K562 (cell line): ENCODE measurements around the gene HADH. TPM values are rescaled to one million over a fixed set of nuclear protein-coding genes. Genes with fewer than 3 reads are reported as not detected.

ENCODE experiments used
- E2F4 ChIP-seq: sonication (generic); formaldehyde crosslinking; IDR thresholded peaks from 2 replicates; pipeline ENCODE4 v1.8.0; 2022; ENCODE audit warnings: mild to moderate bottlenecking, low read depth, missing genetic modification reagents
- ETV5 ChIP-seq: sonication (generic); formaldehyde crosslinking; IDR thresholded peaks from 2 replicates; pipeline ENCODE4 v1.4.0; 2020; ENCODE audit warnings: low read depth, mild to moderate bottlenecking, missing genetic modification reagents
- KHSRP ChIP-seq: fragments of 450-650 bp; IDR thresholded peaks from 2 replicates; pipeline ENCODE4 v1.6.1; 2017
- KLF16 ChIP-seq: IDR thresholded peaks from 2 replicates; pipeline ENCODE4 v1.6.1; 2016; ENCODE audit warnings: antibody characterized with exemption
- MCM5 ChIP-seq: fragments of 450-650 bp; IDR thresholded peaks from 2 replicates; pipeline ENCODE4 v1.6.1; 2016; ENCODE audit warnings: low read depth
- NR1H2 ChIP-seq: sonication (generic); formaldehyde crosslinking; IDR thresholded peaks from 2 replicates; pipeline ENCODE4 v1.4.0; 2020; ENCODE audit warnings: mild to moderate bottlenecking, missing genetic modification reagents
- POLR2H ChIP-seq: IDR thresholded peaks from 2 replicates; pipeline ENCODE4 v1.6.1; 2016; ENCODE audit warnings: missing genetic modification characterization, low read depth, mild to moderate bottlenecking, control low read depth, missing compliant biosample characterization, moderate library complexity
- RBM25 ChIP-seq: fragments of 200-400 bp; formaldehyde crosslinking; IDR thresholded peaks from 2 replicates; pipeline ENCODE4 v1.6.1; 2018; ENCODE audit warnings: low read length, low read depth, moderate library complexity; ENCODE audit not compliant: severe bottlenecking
- RFX5 ChIP-seq: IDR thresholded peaks from 2 replicates; pipeline ENCODE4 v1.6.1; 2011; ENCODE audit warnings: low read depth, mild to moderate bottlenecking, improper control_type of control experiment, low read length
- TCF7 ChIP-seq: sonication (generic); IDR thresholded peaks from 2 replicates; pipeline ENCODE4 v1.6.1; 2016; ENCODE audit warnings: antibody characterized with exemption, borderline replicate concordance
- polyA plus RNA-seq, 8 experiments: library from polyadenylated mRNA; depleted of rRNA in 4 of 8; stranded (reverse) in 5 of 8; unstranded in 3 of 8; fragments of >200 nt; fragmentation: Nextera tagmentation in 2 of 8; fragmentation: Illumina TruSeq in 1 of 8; extraction: Ambion mirVana in 2 of 8; extraction: Trizol in 1 of 8; gene quantifications; 2 replicates each; pipeline versions ENCODE4 v1.2.1 to v1.2.3, GENCODE V29; 2011 to 2014; ENCODE audit warnings: inconsistent platforms in 1 of 8, missing spikeins in 1 of 8
- total RNA-seq, 7 experiments: library from RNA; depleted of rRNA in 6 of 7; stranded (reverse); fragments of >200 nt in 6 of 7; fragmentation: Illumina TruSeq in 2 of 7; extraction: Trizol in 2 of 7; gene quantifications; 2 replicates each; pipeline versions ENCODE4 v1.2.1 to v1.2.3, GENCODE V29; 2011 to 2021; ENCODE audit warnings: low replicate concordance in 1 of 7
- TF ChIP-seq, protein P1 (sequence below): fragments of 250-450 bp; sonication (Bioruptor Pico); IDR thresholded peaks from 2 replicates; pipeline ENCODE4 v1.4.0; 2020; ENCODE audit warnings: borderline replicate concordance
- TF ChIP-seq, protein P2 (sequence below): fragments of 450-650 bp; IDR thresholded peaks from 2 replicates; pipeline ENCODE4 v1.6.1; 2017; ENCODE audit warnings: antibody characterized with exemption, mild to moderate bottlenecking

HADH gene
- total and polyA plus RNA-seq, 9 of the 15 experiments (the other 6 are each of a cell fraction or from before 2014, with no cell fraction given), result 9.4 to 73.3 (median 32.8) TPM

DNA sequence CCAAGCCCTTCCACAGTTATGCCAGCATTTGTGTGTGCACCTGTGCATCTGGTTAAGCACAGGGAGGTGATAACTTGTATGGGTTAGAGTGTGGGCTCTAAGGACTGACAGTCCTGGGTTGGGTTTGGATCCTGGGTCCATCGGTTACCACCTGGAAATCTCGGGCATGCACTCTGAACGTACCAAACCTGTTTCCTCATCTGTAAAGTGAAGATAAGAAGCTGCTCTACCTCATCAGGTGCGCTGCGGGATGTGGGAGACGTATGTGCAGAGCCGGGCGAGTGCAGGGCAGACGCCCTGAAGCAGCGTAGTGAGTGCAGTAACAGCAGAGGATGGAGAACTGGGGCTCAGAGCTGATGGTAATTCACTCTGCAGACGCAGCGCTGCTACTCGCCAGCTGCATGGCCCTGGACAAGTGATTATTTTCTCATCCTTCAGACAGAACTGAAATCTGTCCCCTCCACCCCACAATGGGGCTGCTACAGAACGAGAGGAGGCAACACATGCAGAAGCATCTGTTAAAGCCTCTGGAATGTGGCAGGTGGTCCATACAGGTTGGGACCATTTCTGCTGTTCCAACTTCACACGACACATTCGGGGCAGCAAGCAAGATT is 64.4 kb downstream of the HADH start (continued):
- TF ChIP-seq, protein P1, sequence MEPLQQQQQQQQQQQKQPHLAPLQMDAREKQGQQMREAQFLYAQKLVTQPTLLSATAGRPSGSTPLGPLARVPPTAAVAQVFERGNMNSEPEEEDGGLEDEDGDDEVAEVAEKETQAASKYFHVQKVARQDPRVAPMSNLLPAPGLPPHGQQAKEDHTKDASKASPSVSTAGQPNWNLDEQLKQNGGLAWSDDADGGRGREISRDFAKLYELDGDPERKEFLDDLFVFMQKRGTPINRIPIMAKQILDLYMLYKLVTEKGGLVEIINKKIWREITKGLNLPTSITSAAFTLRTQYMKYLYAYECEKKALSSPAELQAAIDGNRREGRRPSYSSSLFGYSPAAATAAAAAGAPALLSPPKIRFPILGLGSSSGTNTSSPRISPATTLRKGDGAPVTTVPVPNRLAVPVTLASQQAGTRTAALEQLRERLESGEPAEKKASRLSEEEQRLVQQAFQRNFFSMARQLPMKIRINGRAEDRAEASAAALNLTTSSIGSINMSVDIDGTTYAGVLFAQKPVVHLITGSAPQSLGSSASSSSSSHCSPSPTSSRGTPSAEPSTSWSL, result no peak
- TF ChIP-seq KLF16, result no peak
- TF ChIP-seq, protein P2, sequence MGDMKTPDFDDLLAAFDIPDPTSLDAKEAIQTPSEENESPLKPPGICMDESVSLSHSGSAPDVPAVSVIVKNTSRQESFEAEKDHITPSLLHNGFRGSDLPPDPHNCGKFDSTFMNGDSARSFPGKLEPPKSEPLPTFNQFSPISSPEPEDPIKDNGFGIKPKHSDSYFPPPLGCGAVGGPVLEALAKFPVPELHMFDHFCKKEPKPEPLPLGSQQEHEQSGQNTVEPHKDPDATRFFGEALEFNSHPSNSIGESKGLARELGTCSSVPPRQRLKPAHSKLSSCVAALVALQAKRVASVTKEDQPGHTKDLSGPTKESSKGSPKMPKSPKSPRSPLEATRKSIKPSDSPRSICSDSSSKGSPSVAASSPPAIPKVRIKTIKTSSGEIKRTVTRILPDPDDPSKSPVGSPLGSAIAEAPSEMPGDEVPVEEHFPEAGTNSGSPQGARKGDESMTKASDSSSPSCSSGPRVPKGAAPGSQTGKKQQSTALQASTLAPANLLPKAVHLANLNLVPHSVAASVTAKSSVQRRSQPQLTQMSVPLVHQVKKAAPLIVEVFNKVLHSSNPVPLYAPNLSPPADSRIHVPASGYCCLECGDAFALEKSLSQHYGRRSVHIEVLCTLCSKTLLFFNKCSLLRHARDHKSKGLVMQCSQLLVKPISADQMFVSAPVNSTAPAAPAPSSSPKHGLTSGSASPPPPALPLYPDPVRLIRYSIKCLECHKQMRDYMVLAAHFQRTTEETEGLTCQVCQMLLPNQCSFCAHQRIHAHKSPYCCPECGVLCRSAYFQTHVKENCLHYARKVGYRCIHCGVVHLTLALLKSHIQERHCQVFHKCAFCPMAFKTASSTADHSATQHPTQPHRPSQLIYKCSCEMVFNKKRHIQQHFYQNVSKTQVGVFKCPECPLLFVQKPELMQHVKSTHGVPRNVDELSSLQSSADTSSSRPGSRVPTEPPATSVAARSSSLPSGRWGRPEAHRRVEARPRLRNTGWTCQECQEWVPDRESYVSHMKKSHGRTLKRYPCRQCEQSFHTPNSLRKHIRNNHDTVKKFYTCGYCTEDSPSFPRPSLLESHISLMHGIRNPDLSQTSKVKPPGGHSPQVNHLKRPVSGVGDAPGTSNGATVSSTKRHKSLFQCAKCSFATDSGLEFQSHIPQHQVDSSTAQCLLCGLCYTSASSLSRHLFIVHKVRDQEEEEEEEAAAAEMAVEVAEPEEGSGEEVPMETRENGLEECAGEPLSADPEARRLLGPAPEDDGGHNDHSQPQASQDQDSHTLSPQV, result no peak
- no peak for TF ChIP-seq KHSRP
- TF ChIP-seq NR1H2 (CRISPR knock-in tag), result no peak
- TF ChIP-seq POLR2H, result no peak
- no peak for TF ChIP-seq MCM5
- TF ChIP-seq E2F4 (CRISPR knock-in tag), result no peak
- TF ChIP-seq RFX5, result no peak
- TF ChIP-seq ETV5 (CRISPR knock-in tag), result no peak
- no peak for TF ChIP-seq RBM25
- TF ChIP-seq TCF7, result no peak
